Endometrium (tissue), 2 donors: ENCODE data around the gene KRT78.

Experiments
- FAIRE-seq: peaks from 2 replicates; lab custom pipeline; 2012; peaks lifted over from hg19 to GRCh38; lab: Jason Lieb, UNC
- donor health status: control.
- donor health status: control.

KRT78 gene

DNA sequence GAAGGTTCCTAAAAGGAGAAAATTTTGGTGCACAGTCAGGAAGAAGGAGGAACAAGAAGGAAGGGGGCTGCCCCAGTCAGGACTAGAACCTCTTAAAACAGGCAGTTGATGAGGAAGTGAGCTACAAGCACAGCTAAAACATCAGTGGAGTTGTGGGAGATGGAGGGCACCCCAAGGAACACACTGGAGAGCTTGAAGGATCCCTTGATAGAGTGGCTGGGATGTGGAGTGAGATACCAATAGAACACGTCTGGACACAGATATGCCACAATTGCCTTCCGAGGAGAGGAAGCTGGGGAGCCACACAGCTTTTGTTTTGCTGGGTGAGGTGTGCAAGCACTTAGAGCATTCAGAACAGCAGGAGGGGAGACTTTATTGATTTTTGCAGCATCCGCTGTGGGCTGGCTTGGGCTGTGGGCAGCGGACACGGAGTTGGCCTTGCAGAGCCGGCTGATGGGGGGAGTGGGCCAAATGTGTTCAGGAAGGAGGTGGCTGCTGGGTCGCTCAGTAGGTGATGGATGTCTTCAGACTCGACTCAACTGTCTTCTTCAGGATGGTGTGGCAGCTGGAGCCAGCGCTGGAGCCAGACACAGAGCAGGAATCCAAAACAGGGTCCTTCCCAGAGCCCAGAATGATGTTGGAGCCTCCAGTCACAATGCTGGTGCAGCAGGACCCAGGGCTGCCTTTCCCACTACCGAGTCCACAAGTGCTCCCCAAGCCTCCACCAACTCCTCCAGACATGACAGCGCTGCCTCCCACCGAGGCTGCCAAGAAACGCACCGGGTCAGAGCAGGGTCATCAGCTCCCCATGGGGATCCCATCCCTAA lies 10.0 kb downstream of the KRT78 start:
- FAIRE-seq, result no peak

DNA sequence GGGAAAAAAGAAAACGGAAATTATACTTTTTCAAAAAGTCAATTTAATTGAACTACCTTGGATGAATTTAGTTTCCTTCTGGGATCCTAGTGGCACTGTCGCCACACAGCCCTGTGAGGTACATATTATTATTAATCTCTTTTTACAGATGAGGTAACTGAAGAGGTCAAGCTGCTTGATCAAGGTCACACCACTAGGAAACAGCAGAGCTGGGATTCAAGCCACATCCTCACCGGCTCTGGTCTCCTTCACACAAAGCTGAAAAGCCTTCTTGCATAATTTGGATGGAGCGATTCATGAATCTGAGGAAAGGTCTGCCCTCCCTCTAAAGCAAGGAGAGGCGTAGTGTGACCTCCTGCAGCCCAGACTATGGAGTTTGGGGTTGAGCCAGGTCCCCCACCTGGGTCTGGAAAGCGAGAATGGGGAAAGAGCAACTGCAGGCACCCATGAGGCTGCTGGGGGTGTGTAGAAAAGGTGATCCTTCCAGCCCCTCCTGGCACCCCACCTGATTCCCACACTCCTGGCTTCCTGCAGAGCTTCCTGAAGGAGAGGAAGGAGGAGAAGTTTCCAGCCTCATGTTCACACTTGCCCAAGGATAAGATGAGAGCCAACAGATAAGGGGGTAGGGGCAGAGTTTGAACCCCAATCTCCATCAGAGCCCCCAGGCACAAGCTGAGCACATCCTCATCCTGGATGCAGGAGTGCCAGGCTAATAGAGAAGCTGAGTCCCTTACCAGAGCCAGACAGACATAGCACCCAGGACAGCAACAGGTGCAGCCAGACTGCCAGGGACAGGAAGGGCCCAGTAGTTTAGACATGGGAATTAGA lies 10.8 kb downstream of the KRT78 start:
- no peak for FAIRE-seq

DNA sequence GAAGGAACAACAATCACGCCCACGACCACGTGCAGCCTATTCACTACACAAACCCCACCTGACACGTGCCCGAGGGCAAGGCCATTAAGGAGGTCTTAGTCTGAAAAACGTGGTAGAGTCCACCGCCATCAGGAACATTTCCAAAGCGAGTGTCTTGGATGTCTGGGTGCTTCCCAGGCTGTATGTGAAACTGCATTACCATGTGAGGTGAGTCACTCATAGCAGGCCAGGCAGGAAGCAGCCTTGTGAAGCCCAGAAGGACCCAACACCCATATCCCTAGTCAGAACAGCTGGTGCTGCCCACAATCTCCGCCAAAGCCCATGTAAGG lies 11.4 kb downstream of the KRT78 start:
- no peak for FAIRE-seq

DNA sequence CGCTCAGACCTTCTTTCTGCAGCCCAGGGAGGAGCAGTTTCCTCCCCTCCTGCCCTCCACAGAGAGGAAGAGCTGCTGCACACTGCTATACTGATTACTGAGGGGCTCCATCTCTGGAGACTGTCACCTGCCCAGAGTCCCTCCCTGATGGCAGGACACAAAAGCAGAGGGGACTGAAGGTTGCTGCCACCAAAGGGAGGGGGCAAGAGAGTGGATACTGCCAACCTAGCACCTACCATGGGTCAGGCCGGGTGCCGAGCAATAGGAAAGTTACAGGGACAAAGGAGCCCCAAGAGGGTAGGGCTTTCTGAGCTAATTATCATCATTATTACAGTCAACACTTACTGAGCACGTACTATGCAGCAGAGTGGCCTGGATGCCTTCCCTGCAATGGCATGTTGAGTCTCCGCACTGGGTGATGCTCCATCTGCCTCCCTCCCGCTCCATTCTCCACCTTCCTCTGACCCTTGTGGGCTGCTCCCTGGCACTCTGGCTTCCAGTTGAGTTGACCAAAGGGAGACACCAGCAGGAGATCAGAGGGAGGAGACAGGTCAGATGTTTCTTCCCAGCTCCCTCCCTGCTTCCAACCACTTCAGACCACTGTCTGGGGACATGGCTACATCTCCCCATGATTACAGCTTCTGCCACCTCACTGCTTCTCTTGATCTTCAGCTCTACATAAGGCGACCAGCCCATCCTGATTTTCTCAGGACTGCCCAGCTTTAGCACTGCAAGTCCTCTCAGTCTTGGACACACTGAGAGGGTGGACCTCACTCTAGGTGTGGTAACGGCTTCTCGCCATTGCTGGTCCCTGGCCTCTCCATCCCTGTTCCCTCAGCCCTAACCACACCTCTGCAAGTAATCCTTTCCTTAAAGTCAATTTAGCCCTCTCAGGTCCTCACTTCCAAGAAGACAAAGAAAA lies 12.0 kb downstream of the KRT78 start:
- FAIRE-seq, result no peak

DNA sequence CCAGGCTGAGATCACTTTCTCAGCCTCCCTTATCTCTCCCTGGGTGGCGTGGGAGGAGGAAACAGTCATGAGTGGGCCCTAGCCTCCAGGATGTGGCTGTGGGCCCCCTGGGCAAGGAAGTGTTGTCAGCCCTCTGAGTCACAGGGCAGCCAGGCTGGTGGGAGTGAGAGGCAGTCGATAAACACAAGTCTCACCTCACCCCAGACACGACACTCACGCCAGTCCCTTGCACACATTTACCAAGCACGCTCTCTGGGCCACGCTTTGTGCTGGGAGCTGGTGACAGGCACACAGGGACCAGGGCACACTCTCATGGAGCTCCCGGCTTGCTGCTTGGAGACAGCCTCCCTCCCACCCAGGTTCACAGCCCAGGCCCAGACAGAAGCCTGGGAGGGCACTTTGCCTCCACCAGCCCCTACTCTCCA lies 12.7 kb downstream of the KRT78 start:
- no peak for FAIRE-seq

DNA sequence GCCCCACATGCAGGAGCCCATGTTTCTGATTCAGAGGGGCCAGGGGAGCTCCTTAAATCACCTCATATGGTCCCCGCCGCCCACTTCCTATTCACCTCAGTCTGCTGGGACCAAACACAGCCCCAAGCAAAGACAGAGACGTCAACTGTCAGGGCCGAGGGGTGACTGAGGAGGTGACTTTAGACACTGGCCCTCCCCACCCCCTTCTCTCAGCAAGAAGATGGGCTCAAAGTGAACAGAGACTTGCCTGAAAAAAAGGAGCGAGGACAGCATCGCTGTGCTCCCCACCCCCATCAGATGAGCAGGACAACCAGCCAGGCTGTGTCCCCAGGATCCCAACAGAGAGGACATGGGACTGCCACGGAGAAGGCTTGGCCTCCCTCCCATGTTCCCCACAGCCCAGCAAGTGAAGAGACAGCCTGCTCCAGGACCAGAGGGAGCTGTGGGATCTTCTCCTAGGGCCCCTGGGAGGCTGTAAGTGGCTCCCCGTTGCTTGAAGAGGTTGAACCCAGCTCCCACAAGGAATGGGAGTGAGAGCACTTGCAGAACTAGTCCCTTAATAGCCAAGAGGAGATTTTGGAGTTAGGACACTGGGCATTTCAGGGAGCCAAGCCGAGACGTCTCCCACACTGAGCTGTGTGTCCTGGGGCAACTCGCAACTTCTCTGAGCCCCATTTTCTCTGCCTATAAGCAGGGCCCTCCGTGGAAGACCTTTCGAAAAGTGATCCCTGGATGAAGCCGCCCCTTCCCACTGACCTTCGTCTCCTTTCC lies 13.3 kb downstream of the KRT78 start:
- no peak for FAIRE-seq

DNA sequence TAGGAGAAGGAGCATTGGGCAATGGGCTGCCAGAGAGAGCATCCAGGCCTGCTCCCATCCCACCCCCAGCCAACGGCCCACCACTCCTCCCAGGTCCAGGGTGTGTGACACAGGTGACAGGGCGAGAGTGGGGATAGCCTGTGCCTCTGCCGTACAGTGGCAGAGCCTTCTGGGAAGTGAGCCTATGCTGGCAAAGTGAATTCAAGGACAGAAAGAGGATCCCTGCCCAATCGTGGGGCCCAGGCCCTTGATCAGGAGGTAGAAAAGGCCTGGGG lies 14.1 kb downstream of the KRT78 start:
- FAIRE-seq, result no peak

DNA sequence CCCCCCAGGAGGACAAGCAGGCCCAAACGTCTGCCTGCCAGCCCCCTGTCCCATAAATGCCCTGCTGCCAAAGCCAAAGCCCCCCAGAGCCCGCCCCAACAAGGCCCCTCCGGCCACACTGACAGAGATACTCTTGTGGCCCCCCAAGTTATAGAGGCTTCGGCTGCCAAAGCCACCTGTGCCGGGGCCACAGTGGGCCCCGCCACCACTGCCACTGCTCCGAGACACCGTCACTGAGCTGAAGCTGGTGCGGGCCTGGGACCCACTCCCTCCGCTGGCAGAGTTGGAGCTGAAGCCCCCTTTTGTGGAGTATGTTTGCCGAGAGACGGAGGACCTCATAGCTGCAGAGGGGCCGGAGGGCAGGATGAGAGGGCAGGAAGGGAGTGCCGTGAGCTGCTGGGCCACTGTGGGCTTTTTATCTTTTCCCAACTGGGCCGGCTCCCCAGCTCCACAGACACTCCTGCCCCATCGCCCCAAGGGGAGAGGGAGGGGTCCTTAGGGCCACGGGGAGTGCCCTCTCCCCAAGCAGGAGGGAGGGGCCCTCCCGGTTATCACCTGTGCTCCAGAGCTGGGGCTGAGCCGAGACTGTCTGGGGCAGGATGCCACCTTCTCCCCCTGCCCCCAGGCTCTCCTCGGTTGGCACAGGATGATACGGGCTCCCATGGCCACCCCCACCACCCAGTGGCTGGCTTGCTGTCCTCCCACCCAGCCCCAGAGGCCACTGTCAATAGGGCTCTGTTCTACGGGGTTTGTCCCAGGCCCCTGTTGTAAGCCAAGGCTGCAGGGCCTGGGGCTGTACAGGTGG lies 14.7 kb downstream of the KRT78 start, which contains the start of gene KRT79:
Gene KRT79, minus strand, starts transcription at position 390 of the 805 bp plus-strand sequence. Its CDS starts 51 bp downstream, at position 339.
- no peak for FAIRE-seq

DNA sequence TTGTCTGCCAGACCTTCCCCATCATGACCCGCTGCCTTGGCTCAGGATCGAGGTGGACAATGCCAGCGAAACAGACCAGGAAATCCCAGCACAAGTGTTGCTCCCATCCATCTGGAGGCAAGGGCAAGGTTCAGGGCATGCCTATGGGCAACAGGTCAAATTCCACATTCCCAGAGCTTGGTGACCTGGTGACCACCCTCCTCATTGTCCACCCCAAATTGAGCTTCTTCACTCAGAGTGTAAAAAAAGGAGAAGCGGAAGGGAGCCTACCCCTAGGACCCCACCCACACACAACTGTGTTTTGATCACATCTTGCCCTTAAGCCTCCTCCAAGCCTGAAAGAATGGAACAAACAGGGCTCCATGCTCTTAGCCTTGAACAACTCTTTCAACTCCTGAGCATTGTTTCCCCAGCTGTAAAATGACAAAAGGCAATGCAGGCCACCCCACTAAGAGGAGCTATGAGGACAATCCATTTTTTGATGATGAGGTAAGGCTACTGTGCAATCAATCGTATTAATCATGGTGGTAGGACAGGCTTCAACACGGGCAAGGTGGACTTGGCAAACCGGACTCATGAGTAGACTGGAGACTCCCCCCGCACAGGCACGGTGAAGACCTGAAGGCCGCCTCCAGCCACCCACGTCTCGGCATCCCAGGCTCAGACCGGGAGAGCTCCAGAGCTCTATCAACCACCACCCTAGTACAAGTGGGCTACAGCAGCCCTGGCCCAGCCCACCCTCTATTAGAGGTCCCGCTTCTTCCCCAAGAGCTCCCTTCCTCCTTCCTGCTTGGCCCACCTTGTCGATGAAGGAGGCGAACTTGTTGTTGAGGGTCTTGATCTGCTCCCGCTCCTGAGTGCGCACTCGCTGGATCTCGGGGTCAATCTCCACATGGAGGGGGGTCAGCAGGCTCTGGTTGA lies 15.5 kb downstream of the KRT78 start:
- no peak for FAIRE-seq

DNA sequence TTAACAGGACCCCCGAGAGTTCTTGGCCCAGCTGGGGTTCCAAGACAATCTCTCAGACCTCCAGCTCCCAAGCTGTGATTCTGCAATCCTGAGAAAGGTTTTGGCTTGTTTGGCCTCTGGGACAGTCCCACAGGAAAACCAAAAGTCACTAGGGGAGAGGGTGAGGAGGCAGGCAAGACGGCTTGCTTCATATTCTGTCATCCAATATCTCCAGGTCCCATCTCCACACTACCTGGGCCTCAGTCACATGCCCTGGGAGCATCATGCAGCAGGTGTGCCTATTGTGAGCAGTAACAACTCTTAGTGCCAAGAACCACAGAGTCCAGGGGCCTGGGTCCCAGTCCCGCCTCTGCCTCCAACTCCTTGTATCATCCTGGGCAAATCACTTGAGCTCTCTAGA lies 16.3 kb downstream of the KRT78 start:
- no peak for FAIRE-seq

DNA sequence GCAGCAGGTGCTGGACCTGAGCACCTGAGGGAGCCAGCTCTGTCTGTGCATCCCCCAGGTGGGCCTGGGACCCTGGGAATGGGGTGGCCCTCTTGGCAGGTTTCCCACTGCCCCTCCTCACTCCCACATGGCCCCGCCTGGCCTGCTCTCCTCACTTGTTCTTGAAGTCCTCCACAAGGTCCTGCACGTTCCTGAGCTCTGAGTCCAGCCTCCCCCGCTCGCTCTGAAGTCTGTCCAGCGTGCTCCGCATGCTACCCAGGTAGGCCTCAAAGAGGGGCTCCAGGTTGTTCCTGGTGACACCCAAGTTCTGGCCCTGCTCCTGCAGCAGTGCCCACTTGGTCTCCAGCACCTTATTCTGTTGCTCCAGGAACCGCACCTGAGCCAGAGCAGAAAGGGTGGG lies 17.5 kb downstream of the KRT78 start:
- FAIRE-seq, result no peak

DNA sequence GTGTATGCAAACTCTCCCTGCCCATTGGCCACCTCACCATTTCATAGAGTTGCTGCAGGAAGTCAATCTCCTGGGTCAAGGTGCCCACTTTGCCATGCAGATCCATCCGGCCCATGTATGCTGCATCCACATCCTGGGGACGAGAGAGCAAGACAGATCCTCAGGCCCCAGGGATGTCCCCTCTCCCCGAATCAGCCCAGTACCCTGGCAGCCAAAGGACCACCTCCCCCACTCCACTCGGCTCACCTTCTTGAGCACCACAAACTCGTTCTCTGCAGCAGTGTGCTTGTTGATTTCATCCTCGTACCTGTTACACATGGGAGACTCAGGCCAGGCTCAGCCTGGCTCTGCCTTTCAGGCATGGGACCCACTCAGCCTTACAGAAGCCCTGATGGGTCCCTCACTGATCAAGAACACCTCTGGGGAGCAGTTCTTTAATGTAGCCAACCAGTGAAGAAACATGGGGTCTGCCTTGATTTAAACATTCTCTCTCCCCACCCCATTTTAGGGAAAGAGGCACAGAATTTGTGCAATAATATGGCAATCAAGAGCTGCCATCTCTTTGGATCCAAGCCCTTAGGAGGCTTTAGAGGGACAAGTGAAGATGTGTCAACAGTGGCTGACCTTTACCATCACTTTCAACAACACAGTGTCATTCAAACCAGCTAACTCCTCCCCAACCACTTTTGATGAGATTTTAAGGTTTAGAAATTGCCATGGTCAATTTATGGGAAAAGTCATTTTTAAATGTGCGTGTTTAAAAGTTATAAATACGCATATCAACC lies 18.6 kb downstream of the KRT78 start:
- no peak for FAIRE-seq

DNA sequence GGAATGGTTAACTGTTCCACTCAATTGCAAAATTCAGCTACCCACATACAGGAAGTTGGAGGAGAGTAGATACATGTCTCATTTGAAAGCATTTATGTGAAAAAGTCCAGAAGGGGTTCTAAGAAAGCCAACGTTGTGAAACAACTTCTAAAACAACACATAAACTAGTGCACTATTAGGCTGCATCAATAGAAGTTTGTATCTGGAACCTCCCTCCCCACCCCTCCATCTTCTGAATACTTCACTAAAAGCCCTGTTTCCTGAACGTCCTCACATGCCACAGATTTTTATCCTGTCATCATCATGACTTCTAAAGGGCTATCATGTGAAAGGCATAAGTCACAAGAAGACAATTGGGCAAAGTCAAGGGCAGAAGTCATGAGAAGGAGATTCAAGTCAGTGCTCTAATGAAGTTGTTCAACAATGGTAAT lies 20.2 kb downstream of the KRT78 start:
- FAIRE-seq, result no peak

DNA sequence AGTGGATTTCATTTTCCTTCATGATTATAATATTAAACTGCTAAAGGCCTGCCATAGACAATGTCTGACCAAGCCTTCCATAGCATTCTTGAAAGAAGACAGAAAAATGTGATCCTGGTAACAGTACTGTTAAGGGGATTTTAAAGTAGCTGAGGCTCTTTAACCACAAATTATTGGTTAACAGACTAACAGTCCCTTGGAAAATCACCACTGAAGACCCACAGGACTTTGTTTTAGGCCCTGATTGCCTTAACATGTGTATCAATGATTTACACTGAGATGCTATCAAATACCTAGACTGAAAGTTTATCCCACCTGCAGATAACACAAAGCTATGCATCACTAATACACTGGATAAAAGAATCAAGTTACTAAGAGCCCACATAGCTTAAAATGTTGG lies 20.6 kb downstream of the KRT78 start:
- no peak for FAIRE-seq

DNA sequence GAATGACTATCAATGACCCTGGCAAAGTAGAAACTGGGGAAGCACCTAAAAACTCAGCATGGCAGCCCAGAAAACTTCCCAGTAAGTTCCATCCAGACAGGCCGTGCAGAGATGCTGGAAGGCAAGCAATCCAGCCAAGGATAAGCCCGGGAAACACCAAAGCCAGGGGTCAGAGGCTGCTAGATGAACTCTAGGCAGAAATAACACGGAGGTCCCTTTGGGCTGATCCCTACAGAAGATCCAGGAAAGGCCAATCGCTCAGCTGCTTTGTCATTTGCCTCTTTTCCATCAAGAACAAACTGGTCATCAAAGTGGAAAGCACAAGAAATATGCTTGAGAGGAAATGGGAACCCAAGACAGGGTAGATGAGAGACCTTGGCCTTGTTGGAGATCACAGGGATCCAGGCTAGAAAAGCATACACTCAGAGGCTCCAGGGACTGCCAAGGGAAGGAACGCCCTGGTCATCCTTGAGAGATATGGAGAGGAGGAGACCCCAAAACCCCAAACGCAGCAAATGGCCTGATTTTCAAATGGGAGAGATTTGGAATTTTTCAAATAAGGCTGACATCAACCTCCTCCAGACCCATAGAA lies 21.2 kb downstream of the KRT78 start:
- FAIRE-seq, result no peak

DNA sequence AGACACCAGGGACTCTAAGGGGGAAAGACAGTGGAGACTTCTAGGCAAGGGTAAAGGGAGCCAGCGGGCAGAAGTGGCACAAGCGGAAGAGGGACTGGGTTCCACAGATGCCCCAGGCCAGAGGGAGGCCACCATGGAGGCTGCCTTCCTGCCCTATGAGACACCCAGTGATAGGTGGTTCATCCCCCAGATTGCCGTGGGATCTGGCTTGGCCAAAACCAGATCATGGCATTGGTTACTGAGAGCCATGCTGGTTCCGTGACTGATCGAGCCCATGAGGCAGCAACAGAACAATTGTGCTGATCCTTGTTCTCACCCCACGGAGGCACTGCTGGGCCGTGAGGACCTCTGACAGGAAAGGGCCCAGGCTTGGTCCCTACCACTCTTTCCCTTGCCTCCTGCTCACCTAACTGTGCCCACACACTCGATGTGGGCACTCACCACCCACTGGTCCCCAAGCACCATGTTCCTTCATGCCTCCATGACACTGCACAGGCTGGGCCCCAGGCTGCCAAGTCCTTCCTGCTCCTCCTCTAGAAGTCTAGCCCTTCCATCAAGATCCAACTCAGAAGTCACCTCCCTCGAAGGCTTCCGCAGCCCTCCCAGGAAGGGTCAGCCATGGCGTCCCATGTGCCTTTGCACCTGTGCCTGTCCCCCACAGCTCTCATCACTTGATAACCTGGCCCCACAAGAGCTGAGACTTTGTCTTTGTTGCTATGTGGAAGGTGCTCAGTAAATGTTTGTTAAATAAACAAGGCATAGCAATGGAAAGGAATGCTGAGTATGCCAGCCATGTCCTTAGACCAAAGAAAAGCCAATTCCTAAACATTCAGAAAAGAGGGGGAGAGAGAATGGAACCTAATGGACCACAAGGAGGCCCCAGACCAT lies 21.9 kb downstream of the KRT78 start:
- no peak for FAIRE-seq

DNA sequence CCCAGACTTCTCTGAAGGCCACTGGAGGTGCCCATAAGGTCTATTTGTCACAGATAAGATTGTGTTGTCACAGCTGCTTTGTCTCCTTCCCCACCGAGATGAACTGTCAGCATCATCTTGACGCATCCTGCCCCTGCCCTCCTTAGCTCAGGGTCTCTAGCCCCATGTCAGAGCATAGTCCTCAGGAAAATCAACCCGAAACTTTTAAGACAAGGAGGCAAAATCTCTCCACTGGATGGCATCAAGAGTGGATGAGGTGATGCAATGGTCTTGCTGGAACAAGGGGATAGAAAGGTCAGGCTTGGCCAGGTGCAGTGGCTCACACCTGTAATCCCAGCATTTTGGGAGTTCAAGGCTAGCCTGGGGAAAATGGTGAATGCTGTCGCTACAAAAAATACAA lies 22.8 kb downstream of the KRT78 start:
- FAIRE-seq, result no peak
